ENCODE results near the gene HIPK4.
"Not testable (repeated sequence)": the region's sequence is repeated elsewhere in the genome, so short reads cannot be mapped to it uniquely, and the experiment has no call there.

HIPK4 gene

GRCh38 chr19:40415768-40416167 lies 25.8 kb upstream of the HIPK4 start:
- no peak for DNase-seq

- DNase-seq: no peak
Observed at GRCh38 chr19:40414542-40415535, 24.9 kb upstream of the HIPK4 start.

- DNase-seq: no peak
Observed at GRCh38 chr19:40413291-40413845, 23.4 kb upstream of the HIPK4 start, which contains the start of gene PRX. Gene PRX, minus strand, starts transcription at chr19:40413378. Its CDS starts 5,446 bp downstream, at chr19:40407932.

GRCh38 chr19:40412866-40413265 lies 22.9 kb upstream of the HIPK4 start:
- no peak for DNase-seq

GRCh38 chr19:40411958-40412499 lies 22.0 kb upstream of the HIPK4 start:
- no peak for DNase-seq

- no peak for DNase-seq
Observed at GRCh38 chr19:40411125-40411842, 21.3 kb upstream of the HIPK4 start.

- no peak for DNase-seq
Observed at GRCh38 chr19:40410030-40410389, 20.0 kb upstream of the HIPK4 start.

- not testable (repeated sequence) for DNase-seq
Observed at GRCh38 chr19:40408598-40408925, 18.6 kb upstream of the HIPK4 start.

GRCh38 chr19:40407714-40408597 lies 18.0 kb upstream of the HIPK4 start:
- no peak for DNase-seq

- peak; percentile 61 for DNase-seq
Observed at GRCh38 chr19:40403262-40403984, 13.4 kb upstream of the HIPK4 start.

- no peak for DNase-seq
Observed at GRCh38 chr19:40400559-40400958, 10.6 kb upstream of the HIPK4 start.

GRCh38 chr19:40398417-40399131 lies 8.6 kb upstream of the HIPK4 start:
- no peak for DNase-seq

- DNase-seq: no peak
Observed at GRCh38 chr19:40397568-40397906, 7.6 kb upstream of the HIPK4 start.

GRCh38 chr19:40396886-40397567 lies 7.0 kb upstream of the HIPK4 start:
- DNase-seq: no peak

- DNase-seq: no peak
Observed at GRCh38 chr19:40395956-40396355, 6.0 kb upstream of the HIPK4 start.

GRCh38 chr19:40394816-40395210 lies 4.8 kb upstream of the HIPK4 start:
- no peak for DNase-seq

- DNase-seq: no peak
Observed at GRCh38 chr19:40393894-40394815, 4.2 kb upstream of the HIPK4 start.

GRCh38 chr19:40392894-40393517 lies 3.0 kb upstream of the HIPK4 start:
- DNase-seq: no peak

- no peak for DNase-seq
Observed at GRCh38 chr19:40392123-40392522, 2.1 kb upstream of the HIPK4 start.
